ENCODE measurements around the gene FAM114A1.

The FAM114A1 gene

DNA sequence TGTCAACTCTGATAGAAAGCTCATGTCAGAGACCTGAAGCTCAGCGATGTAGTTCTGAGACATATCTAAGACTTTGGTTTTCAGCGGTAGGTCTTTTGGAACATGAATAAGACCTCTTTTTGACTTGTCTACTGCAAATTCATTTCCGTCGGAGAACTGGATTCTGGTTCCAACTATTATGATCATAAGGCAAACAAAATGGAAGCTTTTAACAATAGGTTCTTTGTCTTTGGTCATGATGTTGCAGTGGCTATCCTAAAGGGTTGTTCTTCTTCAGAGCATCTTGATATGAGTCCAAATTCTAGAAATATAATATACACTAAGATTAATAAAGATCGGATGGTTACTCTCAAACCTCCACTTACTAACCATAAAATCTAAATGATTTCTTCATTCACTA, 38.4 kb upstream of the FAM114A1 start:
- TF ChIP-seq, protein P1, sequence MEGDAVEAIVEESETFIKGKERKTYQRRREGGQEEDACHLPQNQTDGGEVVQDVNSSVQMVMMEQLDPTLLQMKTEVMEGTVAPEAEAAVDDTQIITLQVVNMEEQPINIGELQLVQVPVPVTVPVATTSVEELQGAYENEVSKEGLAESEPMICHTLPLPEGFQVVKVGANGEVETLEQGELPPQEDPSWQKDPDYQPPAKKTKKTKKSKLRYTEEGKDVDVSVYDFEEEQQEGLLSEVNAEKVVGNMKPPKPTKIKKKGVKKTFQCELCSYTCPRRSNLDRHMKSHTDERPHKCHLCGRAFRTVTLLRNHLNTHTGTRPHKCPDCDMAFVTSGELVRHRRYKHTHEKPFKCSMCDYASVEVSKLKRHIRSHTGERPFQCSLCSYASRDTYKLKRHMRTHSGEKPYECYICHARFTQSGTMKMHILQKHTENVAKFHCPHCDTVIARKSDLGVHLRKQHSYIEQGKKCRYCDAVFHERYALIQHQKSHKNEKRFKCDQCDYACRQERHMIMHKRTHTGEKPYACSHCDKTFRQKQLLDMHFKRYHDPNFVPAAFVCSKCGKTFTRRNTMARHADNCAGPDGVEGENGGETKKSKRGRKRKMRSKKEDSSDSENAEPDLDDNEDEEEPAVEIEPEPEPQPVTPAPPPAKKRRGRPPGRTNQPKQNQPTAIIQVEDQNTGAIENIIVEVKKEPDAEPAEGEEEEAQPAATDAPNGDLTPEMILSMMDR (conservative IDR thresholded peaks at IDR 0.05), result no peak
- no peak overlapping the region for H3K27ac ChIP-seq

DNA sequence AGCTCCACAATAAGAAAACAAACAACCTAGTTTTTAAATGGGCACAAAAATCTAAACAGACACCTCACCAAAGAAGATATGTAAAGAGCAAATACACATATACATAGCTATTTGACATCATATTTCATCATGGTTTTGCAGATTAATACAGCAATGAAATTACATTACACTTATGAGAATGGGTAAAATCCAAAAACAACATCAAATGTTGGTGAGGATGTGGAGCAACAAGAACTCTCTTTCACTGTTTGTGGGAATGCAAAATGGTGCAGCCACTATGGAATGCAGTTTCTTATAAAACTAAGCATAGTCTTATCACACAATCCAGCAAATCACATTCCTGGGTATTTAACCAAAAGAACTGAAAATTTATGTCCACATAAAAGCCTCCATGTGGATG, 36.0 kb upstream of the FAM114A1 start:
- H3K27ac ChIP-seq, result no peak overlapping the region
- TF ChIP-seq, protein P1 (conservative IDR thresholded peaks at IDR 0.05), result no peak

DNA sequence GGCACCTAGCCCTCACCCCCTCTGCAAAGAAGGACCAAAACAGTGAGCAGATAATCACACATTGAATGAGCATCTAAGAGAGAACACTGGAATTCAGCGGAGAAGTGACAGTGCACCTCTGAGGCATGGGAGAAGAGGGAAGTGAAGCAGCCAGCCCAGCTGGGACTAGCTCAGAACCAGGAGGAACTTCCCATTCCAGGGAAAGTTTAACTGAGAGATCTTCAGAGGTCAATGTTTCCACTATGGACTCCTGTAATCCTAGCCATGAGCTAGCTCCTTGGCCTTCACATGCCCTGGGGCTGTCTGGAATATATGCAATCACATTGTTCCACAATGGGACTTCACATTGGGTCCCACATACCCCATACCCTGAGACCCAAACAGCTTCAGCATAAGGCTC, 35.4 kb upstream of the FAM114A1 start:
- H3K27ac ChIP-seq, result no peak overlapping the region
- TF ChIP-seq, protein P1 (conservative IDR thresholded peaks at IDR 0.05), result no peak

DNA sequence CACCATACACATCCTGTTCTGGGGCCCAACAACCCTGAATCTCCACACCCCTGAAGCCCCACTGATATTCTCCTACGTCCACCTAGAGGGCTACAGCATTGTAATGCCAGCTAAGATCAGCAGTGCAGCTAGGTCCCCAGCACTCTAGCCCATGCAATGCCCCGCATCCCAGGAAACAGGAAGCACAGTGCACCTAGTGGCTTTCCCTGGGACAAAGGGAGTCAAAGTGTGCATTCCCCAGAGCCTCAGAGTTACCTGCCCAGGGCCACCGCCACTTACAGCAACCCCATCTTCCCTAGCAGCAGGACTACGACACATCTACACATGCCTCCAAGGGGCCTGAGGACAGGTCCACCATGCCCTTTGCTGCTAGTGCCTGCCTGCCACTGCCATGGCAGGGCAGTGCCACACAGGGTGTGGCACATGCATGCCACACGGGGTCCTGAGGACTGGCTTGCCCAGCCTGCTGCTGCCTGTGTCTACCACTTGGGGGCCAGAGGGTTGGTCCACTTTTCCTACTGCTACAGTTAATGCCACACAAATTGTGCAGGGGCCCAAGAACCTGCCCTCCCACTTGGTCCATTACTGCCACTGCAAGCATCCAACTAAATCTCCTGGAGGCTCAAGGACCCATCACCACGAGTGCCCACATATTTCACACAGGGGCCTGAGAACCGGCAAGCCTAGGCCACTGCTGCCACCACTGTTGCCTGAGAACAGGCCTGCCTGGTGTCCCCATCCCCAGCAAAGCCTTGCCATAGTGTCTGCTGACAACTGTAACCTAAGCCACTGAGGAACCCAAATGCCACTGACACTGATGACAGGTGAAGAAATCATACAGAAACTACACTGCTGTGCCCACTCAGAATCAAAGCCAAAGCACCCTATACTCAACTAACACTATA, 34.7 kb upstream of the FAM114A1 start:
- TF ChIP-seq, protein P1 (conservative IDR thresholded peaks at IDR 0.05), result no peak
- no peak overlapping the region for H3K27ac ChIP-seq

DNA sequence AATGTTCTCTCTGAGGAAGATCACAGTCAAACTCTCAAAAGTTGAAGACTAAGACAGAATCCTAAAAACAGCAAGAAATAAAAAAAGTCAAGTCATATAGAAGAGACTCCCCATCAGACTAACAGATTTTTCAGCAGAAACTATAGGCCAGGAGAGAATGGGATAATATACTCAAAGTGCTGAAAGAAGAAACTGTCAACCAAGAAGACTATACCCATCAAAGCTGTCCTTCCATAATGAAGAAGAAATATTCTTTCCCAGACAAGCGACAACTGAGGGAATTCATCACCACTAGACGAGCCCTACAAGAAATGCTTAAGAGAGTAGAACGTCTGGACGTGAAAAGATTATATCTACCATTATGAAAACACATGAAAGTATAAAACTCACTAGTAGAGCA, 33.0 kb upstream of the FAM114A1 start:
- no peak overlapping the region for H3K27ac ChIP-seq
- TF ChIP-seq, protein P1 (conservative IDR thresholded peaks at IDR 0.05), result no peak

DNA sequence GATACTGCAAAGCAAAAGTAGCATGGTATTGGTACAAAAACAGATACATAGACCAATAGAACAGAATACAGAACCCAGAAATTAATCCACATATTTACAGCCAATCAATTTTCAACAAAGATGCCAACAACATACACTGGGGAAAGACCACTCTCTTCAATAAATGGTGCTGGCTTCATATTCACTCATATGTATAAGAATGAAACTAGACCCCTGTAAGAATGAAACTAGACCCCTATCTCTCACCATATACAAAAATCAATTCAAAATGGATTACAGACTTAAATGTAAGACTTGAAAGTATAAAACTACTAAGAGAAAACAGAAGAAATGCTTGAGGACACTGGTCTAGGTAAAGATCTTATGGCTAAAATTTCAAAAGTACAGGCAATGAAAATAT, 30.3 kb upstream of the FAM114A1 start:
- H3K27ac ChIP-seq, result no peak overlapping the region
- TF ChIP-seq, protein P1 (conservative IDR thresholded peaks at IDR 0.05), result no peak

DNA sequence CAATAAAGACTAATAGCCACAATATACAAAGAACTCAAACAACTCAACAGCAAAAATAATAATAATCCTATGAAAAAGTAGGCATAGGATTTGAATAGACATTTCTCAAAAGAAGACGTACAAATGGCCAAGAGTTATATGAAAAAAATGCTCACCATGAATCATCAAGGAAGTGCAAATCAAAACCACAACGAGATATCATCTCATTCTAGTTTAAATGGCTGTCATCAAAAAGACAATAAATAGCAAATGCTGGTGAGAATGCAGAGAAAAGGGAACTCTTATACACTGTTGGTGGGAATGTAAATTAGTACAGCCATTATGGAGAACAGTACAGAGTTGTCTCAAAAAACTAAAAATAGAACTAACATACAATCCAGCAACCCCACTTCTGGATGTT, 29.8 kb upstream of the FAM114A1 start:
- TF ChIP-seq, protein P1 (conservative IDR thresholded peaks at IDR 0.05), result no peak
- no peak overlapping the region for H3K27ac ChIP-seq

All from VCaP (cell line).